Esophagus squamous epithelium (tissue), 5 donors: ENCODE measurements around the gene CNGB1. TPM values are rescaled to one million over a fixed set of nuclear protein-coding genes. Genes with fewer than 3 reads are reported as not detected.
"Not testable (repeated sequence)": the region's sequence is repeated elsewhere in the genome, so short reads cannot be mapped to it uniquely, and the experiment has no call there.

Experiments used
- DNase-seq: peaks from one replicate; lab custom pipeline; 2025; lab: John Stamatoyannopoulos, UW
- H3K27ac ChIP-seq, 4 donors: fragments of 200-600 bp; sonication (generic); one replicate each; pipeline ENCODE4 v1.5.1; 2016 to 2019; ENCODE audit warnings: mild to moderate bottlenecking in 1 of 4
- H3K27me3 ChIP-seq, 4 donors: fragments of 200-600 bp; sonication (generic); 1 replicate in 3 of 4; 2 replicates in 1 of 4; pipeline versions ENCODE4 v1.5.1 to v1.6.0; 2017 to 2021; ENCODE audit warnings: antibody characterized with exemption in 1 of 4
- H3K36me3 ChIP-seq, 3 donors: fragments of 200-600 bp; sonication (generic); one replicate each; pipeline ENCODE4 v1.5.1; 2016 to 2019
- H3K4me1 ChIP-seq, 3 donors: fragments of 200-600 bp; sonication (generic); one replicate each; pipeline ENCODE4 v1.5.1; 2017 to 2019
- H3K4me3 ChIP-seq, 4 donors: fragments of 200-600 bp; sonication (generic); 1 replicate in 3 of 4; 2 replicates in 1 of 4; pipeline ENCODE4 v1.5.1; 2016 to 2019; ENCODE audit warnings: mild to moderate bottlenecking in 2 of 4, moderate library complexity in 1 of 4
- H3K9me3 ChIP-seq, 3 donors: fragments of 200-600 bp; sonication (generic); one replicate each; pipeline ENCODE4 v1.5.1; 2016 to 2019
- POLR2A ChIP-seq, 4 donors: fragments of 450-650 bp; IDR thresholded peaks; one replicate each; pipeline ENCODE4 v1.6.1; 2017; ENCODE audit warnings: antibody characterized with exemption in 4 of 4, mild to moderate bottlenecking in 4 of 4, moderate library complexity in 3 of 4
- WGBS, 2 donors: methylation state at CpG; one replicate each; pipeline ENCODE4 v1.1.5; 2018; 5-methylcytosine and 5-hydroxymethylcytosine counted together
- intact Hi-C: fragments of 100-400 bp; cut with DNase I; formaldehyde crosslinking; loops from one replicate; pipeline ENCODE4 v1.15.0; 2022
- total RNA-seq, 4 donors: library from RNA; depleted of rRNA; stranded (reverse); fragments of >200 nt; gene quantifications; one replicate each; pipeline ENCODE4 v1.1.0, GENCODE V29; 2016
- TF ChIP-seq, protein P1 (sequence below), 6 experiments: fragments of 450-650 bp in 4 of 6; fragments of 200-600 bp in 2 of 6; sonication (generic) in 2 of 6; IDR thresholded peaks; one replicate each; pipeline ENCODE4 v1.5.1; 2016 to 2019; ENCODE audit warnings: antibody characterized with exemption in 6 of 6, mild to moderate bottlenecking in 4 of 6, moderate library complexity in 4 of 6
- donor health status: DM: yes; HTN: yes; CAD: no.

The CNGB1 gene
- total RNA-seq, 4 donors from 2014 or later = 0.04 TPM; not detected in 3

DNA sequence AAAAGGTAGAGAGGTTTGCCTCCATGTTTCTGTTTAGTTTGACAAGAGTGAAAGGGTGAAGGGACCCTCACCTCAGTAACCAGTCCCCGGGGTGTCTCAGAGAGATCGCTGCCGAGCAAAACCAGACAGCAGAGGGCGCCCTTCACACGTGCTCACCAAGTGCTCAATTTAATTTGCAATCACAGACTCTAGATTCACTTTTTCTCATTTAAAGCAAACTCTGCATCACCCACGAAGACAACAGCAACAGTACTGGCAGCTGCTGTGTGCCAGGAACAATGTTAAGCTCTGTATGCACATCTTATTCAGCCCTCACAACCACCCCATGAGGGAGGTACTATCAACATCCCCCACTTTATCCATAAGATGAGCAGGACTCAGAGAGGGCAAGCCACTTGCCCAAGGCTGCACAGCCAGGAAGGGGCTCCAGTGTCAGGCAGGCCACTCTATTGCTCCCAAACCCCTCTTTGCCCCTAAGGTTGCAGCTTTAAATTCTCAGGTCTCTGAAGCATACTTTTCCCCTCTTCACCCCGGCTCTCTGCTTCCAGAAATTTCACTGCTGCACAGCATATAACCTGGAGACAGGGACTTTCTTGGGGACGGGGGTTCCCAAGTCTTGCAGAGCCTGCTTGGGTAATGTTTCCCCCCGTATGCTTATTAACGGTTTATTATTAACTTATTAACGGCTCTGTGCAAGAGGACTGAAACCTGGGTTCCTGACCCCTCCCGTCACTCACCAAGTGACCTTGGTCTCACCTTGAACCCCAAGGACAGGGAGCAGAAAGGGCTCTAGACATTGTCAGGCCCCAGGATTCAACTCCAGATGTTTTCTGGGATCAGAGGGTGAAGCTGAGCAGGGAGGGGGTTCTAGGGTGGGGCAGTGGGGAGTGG is 70.9 kb downstream of the CNGB1 start:
- H3K27ac ChIP-seq = no peak overlapping the region
- peaks cover 0 to 11% (median 0%) of the 10 kb centered on the region in 3 donors for H3K4me1 ChIP-seq
- no peak overlapping the region for H3K4me3 ChIP-seq
- H3K27me3 ChIP-seq = peaks cover 0 to 65% (median 3%) of the 10 kb centered on the region in 4 donors
- intact Hi-C loops = loop anchor here (5.0 kb wide), 1 partner anchor 102 kb away; the partner anchor contains the start of genes USB1 and ZNF319
- H3K9me3 ChIP-seq = no peaks in the 10 kb centered on the region
- H3K36me3 ChIP-seq = no peaks in the 10 kb centered on the region
- no peak for DNase-seq
- TF ChIP-seq POLR2A (IDR thresholded peaks at IDR 0.05) = no peak
- TF ChIP-seq, protein P1, sequence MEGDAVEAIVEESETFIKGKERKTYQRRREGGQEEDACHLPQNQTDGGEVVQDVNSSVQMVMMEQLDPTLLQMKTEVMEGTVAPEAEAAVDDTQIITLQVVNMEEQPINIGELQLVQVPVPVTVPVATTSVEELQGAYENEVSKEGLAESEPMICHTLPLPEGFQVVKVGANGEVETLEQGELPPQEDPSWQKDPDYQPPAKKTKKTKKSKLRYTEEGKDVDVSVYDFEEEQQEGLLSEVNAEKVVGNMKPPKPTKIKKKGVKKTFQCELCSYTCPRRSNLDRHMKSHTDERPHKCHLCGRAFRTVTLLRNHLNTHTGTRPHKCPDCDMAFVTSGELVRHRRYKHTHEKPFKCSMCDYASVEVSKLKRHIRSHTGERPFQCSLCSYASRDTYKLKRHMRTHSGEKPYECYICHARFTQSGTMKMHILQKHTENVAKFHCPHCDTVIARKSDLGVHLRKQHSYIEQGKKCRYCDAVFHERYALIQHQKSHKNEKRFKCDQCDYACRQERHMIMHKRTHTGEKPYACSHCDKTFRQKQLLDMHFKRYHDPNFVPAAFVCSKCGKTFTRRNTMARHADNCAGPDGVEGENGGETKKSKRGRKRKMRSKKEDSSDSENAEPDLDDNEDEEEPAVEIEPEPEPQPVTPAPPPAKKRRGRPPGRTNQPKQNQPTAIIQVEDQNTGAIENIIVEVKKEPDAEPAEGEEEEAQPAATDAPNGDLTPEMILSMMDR (IDR thresholded peaks at IDR 0.05) = peak; percentile 66 to 89 (median 84)
- WGBS, 2 donors = 15 to 19% methylated on average over 8 of the region's 12 CpGs

DNA sequence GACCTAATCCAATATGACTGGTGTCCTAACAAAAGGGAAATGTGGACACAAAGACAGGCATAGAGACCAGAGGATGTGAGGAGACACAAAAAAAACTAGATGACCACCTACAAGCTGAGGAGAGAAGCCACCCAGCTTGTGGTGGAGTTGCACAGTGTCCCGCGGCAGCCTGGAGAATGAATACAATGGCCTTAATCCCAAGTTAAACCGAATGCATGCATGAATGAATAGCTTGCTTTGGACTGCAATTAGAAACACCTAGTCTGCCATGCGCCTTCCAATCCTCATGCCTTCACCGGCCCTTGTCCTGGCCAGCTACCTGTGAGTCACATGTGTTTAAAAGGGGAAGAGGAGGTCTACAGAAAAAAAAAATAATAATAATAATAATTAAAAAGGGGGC is 72.0 kb downstream of the CNGB1 start:
- 15 to 30% methylated on average over 5 of the region's 5 CpGs for WGBS, 2 donors
- DNase-seq = no peak
- no peak overlapping the region for H3K4me3 ChIP-seq
- no peaks in the 10 kb centered on the region for H3K9me3 ChIP-seq
- no peaks in the 10 kb centered on the region for H3K36me3 ChIP-seq
- peaks cover 0 to 54% (median 3%) of the 10 kb centered on the region in 4 donors for H3K27me3 ChIP-seq
- H3K27ac ChIP-seq = no peak overlapping the region
- no peak for TF ChIP-seq POLR2A (IDR thresholded peaks at IDR 0.05)
- TF ChIP-seq, protein P1 (IDR thresholded peaks at IDR 0.05) = no peak
- intact Hi-C loops = no loop called here
- H3K4me1 ChIP-seq = peaks cover 0 to 17% (median 0%) of the 10 kb centered on the region in 3 donors

DNA sequence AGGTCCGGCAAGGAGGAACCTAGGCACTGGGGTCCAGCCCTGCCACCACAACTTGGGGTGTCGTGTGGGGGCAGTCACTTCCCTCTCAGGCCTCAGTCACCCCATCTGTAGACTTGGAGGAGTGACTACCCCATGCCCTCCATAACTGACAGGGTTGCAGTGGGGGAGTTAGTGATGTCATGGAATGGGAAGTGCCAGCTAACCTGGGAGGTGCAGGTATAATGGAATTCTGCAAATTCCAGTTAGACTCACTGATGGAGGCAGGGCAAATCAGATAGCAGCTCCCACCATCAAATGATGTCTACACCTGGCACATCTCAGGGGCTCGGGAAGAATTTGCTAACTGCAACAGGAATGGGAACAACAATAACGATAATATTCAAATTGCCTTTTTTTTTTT is 72.9 kb downstream of the CNGB1 start:
- no peak overlapping the region for H3K27ac ChIP-seq
- no peak overlapping the region for H3K4me3 ChIP-seq
- 69 to 85% methylated on average over 2 to 3 of the region's 4 CpGs for WGBS, 2 donors
- TF ChIP-seq, protein P1 (IDR thresholded peaks at IDR 0.05) = no peak
- TF ChIP-seq POLR2A (IDR thresholded peaks at IDR 0.05) = no peak
- no peaks in the 10 kb centered on the region for H3K9me3 ChIP-seq
- intact Hi-C loops = no loop called here
- peaks cover 0 to 27% (median 4%) of the 10 kb centered on the region in 3 donors for H3K4me1 ChIP-seq
- H3K36me3 ChIP-seq = no peaks in the 10 kb centered on the region
- no peak for DNase-seq
- peaks cover 0 to 50% (median 0%) of the 10 kb centered on the region in 4 donors for H3K27me3 ChIP-seq

DNA sequence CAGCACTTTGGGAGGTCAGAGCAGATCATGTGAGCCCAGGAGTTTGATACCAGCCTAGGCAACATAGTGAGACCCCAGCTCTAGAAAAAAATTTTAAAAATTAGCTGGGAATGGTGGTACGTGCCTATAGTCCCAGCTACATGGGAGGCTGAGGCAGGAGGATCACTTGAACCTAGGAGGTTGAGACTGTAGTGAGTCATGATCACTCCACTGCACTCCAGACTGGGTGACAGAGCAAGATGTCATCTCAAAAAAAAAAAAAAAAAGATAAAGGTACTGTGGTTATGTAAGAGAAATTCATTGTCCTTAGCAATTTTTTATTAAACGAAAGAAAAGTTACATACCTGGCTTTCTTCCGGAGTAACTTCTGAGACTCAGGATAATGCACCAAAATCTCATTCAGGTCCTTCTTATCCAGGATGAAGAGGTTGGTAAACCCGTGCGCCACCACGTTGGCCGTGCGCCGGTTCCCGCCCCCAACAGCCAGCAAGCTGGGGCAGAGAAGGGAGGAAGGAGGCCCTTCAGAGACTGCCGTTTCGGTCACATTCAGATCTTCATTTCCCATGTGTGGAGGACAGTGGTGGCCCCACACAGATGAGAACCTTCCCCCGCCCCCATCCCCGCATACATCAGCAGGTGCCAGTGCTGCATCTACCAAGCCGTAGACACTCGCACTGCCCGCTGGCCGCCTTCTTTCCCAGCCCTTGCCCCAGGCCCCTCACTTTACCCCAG is 73.7 kb downstream of the CNGB1 start:
- Histone ChIP-seq H3K4me1 (peaks cover 0 to 28% (median 4%) of the 10 kb centered on the region in 3 donors), H3K36me3 (no peaks in the 10 kb centered on the region), H3K9me3 (no peaks in the 10 kb centered on the region), H3K27ac (no peak overlapping the region), H3K4me3 (no peak overlapping the region), H3K27me3 (peaks cover 0 to 46% (median 0%) of the 10 kb centered on the region in 4 donors)
- 79 to 81% methylated on average over 16 to 18 of the region's 18 CpGs for WGBS, 2 donors
- no peak for DNase-seq
- intact Hi-C loops = no loop called here
- TF ChIP-seq POLR2A (IDR thresholded peaks at IDR 0.05) = no peak
- TF ChIP-seq, protein P1 (IDR thresholded peaks at IDR 0.05) = no peak

DNA sequence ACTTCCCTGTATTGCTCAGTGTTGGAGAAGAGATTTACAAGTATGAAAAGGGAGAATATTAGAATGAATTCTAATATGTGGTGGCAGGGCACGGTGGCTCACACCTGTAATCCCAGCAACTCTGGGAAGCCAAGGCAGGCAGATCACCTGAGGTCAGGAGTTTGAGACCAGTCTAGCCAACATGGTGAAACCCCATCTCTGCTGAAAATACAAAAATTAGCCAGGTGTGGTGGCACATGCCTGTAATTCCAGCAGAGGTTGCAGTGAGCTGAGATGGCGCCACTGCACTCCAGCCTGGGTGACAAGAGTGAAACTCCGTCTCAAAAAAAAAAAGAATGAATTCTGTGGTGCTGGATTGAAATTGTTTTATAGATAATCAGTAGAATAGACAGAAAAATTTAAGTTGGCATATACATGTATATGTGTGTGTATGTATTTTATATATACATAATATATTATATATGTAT is 75.8 kb downstream of the CNGB1 start:
- H3K9me3 ChIP-seq = not testable (repeated sequence)
- peak overlapping the region in 1 of 4 donors; percentile 58 for H3K27ac ChIP-seq
- peaks cover 0 to 35% (median 4%) of the 10 kb centered on the region in 3 donors for H3K4me1 ChIP-seq

More for the DNA sequence above, 75.8 kb downstream of the CNGB1 start:
- H3K4me3 ChIP-seq, DNase-seq, intact Hi-C loops, H3K36me3 ChIP-seq: not testable (repeated sequence)
- WGBS, 2 donors = 97 to 98% methylated on average over 3 of the region's 3 CpGs
- peaks cover 0 to 34% (median 0%) of the 10 kb centered on the region in 4 donors for H3K27me3 ChIP-seq
